C4-2B (cell line): ENCODE results near the gene ZSCAN10.

Source experiments
- H3K27ac ChIP-seq: fragments of 450-650 bp; 2 replicates; pipeline ENCODE4 v1.5.1; 2017
- ZFX ChIP-seq: fragments of 450-650 bp; IDR thresholded peaks from 2 replicates; pipeline ENCODE4 v1.6.1; 2017
- TF ChIP-seq, protein P1 (sequence below): fragments of 450-650 bp; conservative IDR thresholded peaks from 2 replicates; pipeline ENCODE4 v1.5.1; 2017; ENCODE audit warnings: mild to moderate bottlenecking

ZSCAN10 gene

DNA sequence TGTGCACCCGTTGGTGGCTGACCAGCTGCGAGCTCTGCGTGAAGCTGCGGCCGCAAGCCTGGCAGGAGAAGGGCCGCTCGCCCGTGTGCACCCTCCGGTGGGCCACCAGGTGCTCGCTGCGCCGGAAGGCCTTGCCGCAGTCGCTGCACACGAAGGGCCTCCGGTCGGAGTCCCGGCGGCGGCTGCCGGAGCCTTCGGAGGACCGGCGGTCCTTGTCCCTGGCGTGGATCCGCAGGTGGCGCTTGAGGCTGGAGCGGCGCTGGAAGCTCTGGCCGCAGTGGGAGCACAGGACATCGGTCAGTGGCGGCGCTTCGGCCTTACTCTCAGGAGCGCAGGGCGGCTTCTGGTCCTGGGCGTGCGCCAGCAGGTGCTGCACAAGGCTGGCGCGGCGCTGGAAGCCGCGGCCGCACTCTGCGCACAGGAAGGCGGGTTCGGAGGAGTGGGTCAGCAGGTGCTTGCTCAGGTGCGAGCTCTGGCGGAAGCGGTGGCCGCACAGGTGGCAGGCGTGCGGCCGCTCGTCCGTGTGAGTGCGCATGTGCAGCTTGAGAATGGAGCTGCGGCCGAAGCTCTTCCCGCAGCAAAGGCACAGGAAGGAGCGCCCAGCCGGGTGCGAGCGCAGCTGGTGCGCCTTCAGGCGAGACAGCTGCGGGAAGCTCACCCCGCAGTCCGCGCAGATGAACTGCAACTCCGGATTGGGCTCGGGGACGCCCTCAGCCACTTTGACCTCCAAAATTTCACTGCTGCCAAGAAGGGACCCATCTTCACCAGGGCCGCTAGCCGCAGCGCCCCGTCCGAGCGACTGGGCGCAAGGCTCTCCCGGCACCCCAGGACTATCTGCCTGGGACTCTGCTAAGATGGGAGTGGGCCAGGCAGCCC lies 9.1 kb downstream of the ZSCAN10 start:
- TF ChIP-seq, protein P1, sequence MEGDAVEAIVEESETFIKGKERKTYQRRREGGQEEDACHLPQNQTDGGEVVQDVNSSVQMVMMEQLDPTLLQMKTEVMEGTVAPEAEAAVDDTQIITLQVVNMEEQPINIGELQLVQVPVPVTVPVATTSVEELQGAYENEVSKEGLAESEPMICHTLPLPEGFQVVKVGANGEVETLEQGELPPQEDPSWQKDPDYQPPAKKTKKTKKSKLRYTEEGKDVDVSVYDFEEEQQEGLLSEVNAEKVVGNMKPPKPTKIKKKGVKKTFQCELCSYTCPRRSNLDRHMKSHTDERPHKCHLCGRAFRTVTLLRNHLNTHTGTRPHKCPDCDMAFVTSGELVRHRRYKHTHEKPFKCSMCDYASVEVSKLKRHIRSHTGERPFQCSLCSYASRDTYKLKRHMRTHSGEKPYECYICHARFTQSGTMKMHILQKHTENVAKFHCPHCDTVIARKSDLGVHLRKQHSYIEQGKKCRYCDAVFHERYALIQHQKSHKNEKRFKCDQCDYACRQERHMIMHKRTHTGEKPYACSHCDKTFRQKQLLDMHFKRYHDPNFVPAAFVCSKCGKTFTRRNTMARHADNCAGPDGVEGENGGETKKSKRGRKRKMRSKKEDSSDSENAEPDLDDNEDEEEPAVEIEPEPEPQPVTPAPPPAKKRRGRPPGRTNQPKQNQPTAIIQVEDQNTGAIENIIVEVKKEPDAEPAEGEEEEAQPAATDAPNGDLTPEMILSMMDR, result no peak
- TF ChIP-seq ZFX, result no peak
- H3K27ac ChIP-seq, result no peak overlapping the region

DNA sequence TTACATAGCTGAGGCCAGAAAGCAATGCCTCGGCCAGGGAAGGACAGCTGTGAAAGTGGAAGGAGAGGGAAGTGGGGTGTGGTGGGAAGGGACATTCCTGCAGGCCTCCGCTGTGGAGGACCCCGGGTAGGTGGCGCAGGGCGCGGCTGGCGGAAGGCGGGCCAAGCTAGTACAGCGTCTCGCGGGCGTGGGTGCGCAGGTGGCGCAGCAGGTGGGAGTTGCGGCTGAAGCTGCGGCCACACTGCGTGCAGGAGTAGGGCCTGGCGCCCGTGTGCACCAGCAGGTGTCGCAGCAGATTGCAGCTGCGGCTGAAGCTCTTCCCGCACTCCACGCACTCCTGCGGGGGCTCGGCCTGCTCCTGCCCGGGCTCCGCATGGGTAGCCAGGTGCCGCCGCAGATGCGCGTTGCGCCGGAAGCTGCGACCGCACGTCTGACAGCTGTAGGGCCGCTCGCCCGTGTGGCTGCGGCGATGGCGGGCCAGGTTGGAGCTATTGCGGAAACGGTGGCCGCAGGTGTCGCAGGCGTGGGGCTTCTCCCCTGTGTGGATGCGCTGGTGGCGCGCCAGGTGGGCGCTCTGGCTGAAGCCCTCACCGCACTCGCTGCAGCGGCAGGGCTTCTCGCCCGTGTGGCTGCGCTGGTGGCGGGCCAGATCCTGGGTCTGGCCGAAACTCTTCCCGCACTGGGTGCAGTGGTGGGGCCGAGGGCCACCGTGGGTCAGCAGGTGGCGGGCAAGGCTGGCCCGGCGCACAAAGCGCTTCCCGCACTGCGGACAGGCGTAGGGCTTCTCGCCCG lies 10.0 kb downstream of the ZSCAN10 start:
- H3K27ac ChIP-seq, result no peak overlapping the region
- TF ChIP-seq, protein P1, result 0 out of 2 replicates have a peak, but pooled peaks have one; percentile 4
- no peak for TF ChIP-seq ZFX

DNA sequence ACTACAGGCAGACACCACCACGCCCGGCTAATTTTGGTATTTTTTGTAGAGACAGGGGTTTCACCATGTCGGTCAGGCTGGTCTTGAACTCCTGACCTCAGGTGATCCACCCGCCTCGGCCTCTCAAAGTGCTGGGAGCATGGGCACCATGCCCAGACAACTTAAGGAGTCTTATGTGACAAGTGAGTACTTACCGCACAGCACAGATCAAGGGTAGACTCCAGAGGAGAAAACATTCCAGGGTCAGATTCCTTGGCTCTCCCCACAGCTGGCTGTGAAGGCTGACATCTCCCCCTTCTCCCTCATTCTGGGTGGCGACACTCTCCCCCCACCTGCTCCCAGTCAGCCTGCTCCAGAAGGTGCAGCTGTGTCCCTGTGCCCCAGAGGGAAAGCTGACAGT lies 10.6 kb downstream of the ZSCAN10 start:
- no peak for TF ChIP-seq ZFX
- TF ChIP-seq, protein P1, result no peak
- no peak overlapping the region for H3K27ac ChIP-seq

DNA sequence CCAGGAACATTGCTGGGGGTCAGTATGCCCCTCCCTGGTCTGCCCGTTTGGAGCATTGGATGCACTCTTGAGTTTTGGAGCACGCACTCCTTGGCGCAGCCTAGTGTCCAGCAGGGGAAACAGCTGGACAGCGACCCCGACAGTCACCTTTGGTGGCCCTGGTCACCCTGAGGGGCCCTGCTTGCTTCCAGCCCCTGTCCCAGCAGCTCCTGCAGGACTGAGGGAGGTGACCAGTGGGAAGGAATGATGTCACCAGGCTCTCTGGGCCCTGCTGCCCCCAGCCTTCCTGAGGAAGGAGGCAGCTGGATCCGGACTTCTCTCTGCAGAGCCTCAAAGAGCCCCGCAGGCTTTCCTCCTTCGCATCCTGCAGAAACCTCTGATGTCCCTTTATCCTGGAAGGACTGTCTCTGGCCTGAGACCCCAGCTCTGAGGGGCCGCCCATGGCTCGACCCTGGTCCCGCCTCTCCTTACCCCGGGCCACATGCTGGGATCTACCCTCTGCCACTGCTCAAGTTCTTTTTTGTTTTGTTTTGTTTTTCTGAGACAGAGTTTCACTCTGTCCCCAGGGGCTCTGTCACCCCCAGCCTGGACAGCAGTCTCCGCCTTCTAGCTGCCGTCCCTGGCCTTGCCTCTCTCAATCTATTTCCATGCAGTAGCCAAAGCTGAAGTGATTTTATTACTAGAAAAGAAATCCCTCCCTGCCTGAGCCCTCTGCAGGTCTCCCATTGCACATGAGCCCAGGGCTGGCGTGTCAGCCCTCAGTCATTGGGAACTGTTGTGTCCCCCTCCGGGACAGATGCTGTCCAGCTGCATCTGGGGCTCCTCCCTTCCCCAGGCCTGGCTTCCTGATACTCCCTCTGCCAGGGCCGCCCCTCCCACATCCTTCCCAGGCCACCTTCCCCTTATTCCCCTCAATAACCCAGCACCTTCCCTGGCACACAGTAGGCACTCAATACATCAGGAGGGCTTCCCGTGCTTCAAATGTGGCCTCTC lies 11.6 kb downstream of the ZSCAN10 start:
- no peak overlapping the region for H3K27ac ChIP-seq
- no peak for TF ChIP-seq ZFX
- TF ChIP-seq, protein P1, result no peak; the same call in 1 of the 2 replicates

DNA sequence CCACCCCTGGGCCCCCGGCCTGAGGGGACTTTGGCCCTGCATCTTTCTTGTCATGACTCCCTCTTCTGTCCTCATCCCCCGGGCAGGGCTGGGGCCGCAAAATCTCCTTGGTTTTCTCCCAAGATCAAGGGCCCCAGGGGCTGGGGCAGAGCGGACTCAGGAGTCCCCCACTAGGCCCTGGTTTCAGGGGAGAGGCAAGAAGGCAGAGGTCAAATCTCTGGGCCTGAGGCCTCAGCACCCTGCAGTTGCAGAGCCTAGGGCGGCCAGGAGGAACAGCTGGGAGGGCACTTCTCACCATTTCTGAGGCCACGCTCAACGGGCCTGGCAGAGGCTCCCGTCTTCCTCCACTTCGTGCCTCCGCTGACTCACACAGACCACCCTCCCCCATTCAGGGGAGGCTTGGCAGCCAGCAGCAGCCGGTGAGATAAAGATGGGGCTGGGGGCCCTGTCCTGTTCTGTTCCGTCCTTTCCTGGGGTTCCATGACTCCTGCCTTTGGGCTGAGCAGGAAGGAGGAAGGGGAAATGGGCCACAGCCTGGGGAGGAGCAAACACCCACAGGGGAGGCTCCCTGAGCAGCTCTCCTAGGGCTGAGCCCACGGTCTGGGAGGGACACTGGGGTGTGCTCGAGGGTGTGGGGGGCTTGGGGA lies 12.4 kb downstream of the ZSCAN10 start:
- no peak overlapping the region for H3K27ac ChIP-seq
- TF ChIP-seq, protein P1, result no peak
- TF ChIP-seq ZFX, result no peak

DNA sequence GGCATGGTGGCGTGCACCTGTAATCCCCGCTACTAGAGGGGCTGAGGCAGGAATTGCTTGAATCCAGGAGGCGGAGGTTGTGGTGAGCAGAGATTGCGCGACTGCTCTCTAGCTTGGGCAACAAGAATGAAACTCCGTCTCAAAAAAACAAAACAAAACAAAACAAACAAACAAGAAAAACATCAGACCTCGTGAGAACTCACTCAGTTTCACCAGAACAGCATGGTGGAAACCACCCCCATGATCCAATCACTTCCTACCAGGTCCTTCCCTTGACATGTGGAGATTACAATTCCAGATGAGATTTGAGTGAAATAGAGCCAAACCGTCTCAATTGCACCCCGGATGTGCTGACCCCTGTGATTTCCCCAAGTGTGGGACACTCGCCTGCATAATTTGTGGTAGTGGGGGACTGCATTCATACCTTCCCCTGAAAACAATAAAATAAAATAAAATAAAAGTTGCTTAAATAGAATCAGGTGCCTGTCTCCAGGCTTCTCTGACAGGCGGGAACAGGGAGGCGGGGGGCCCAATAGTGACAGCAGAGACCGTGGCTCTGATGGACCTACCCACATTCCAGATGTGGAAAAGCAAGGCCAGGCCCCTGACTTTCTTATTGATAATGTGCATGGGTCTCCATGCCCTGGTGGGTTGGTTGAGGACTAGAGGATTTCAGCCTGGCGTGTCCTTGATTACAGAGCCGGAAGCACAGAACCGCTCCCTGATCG lies 13.1 kb downstream of the ZSCAN10 start:
- TF ChIP-seq, protein P1, result no peak
- no peak for TF ChIP-seq ZFX
- H3K27ac ChIP-seq, result no peak overlapping the region
